ENCODE results near the gene CACNG4.

GRCh38 chr17:67004181-67004580 lies 39.7 kb downstream of the CACNG4 start:
- TF ChIP-seq CTCF (IDR thresholded peaks at IDR 0.05) (no peak), POLR2A (IDR thresholded peaks at IDR 0.05) (no peak)

Data from heart left ventricle (tissue), 13 donors.